WERI-Rb-1 (cell line): ENCODE results near the gene UMODL1.

Source experiments
- DNase-seq: peaks from one replicate; pipeline ENCODE4 v3.0.0-alpha.2; 2020
- H3K27ac ChIP-seq: fragments of 250-450 bp; sonication (Bioruptor Pico); 2 replicates; pipeline ENCODE4 v1.5.1; 2020; ENCODE audit warnings: mild to moderate bottlenecking, moderate library complexity
- H3K27me3 ChIP-seq: fragments of 250-450 bp; sonication (Bioruptor Pico); 2 replicates; pipeline ENCODE4 v1.5.1; 2021; ENCODE audit warnings: mild to moderate bottlenecking, low read depth, moderate library complexity; ENCODE audit not compliant: insufficient read depth, severe bottlenecking
- H3K36me3 ChIP-seq: fragments of 250-450 bp; sonication (Bioruptor Pico); 2 replicates; pipeline ENCODE4 v1.5.1; 2020; ENCODE audit warnings: mild to moderate bottlenecking, moderate library complexity
- H3K4me3 ChIP-seq: 2 replicates; pipeline ENCODE4 v1.5.1; 2011; ENCODE audit warnings: low read depth, mild to moderate bottlenecking, control low read depth, low read length
- H3K9me3 ChIP-seq: fragments of 250-450 bp; sonication (Bioruptor Pico); 2 replicates; pipeline ENCODE4 v1.5.1; 2021; ENCODE audit warnings: mild to moderate bottlenecking, moderate library complexity; ENCODE audit not compliant: severe bottlenecking
- TF ChIP-seq, protein P1 (sequence below): IDR thresholded peaks from 2 replicates; pipeline ENCODE4 v1.5.1; 2011; ENCODE audit warnings: low read depth, mild to moderate bottlenecking, control low read depth, inconsistent platforms, low read length

The UMODL1 gene

DNA sequence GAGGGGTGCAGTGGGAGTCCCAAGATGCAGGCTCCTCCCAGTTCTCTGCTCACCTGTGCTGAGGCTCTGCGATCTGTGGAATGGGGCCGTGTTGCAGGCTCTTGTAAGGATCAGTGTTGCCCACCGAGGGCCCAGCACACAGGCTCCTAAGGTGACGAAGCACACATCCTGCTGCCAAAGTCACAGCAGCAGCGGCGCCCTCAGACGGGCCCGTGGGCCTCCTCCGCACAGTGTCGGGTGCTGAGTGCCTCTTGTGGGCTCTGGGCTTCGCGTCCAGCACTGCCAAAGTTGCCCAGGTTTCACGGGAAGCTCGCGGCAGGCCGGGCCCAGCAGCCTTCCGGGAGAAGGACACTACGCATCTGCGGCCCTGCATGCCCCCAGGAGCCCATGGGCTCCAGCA lies 75.7 kb downstream of the UMODL1 start:
- no peak overlapping the region for H3K27ac ChIP-seq
- TF ChIP-seq, protein P1, sequence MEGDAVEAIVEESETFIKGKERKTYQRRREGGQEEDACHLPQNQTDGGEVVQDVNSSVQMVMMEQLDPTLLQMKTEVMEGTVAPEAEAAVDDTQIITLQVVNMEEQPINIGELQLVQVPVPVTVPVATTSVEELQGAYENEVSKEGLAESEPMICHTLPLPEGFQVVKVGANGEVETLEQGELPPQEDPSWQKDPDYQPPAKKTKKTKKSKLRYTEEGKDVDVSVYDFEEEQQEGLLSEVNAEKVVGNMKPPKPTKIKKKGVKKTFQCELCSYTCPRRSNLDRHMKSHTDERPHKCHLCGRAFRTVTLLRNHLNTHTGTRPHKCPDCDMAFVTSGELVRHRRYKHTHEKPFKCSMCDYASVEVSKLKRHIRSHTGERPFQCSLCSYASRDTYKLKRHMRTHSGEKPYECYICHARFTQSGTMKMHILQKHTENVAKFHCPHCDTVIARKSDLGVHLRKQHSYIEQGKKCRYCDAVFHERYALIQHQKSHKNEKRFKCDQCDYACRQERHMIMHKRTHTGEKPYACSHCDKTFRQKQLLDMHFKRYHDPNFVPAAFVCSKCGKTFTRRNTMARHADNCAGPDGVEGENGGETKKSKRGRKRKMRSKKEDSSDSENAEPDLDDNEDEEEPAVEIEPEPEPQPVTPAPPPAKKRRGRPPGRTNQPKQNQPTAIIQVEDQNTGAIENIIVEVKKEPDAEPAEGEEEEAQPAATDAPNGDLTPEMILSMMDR: no peak
- H3K4me3 ChIP-seq: no peak overlapping the region
- H3K36me3 ChIP-seq: no peaks in the 10 kb centered on the region
- DNase-seq: peak; percentile 12
- no peaks in the 10 kb centered on the region for H3K9me3 ChIP-seq
- H3K27me3 ChIP-seq: no peaks in the 10 kb centered on the region

GRCh38 chr21:42147386-42148020 lies 76.4 kb downstream of the UMODL1 start:
- TF ChIP-seq, protein P1: no peak
- Histone ChIP-seq H3K27ac (peak overlapping the region; percentile 7; the same call in 1 of the 2 replicates), H3K9me3 (no peaks in the 10 kb centered on the region), H3K36me3 (no peaks in the 10 kb centered on the region), H3K4me3 (no peak overlapping the region), H3K27me3 (no peaks in the 10 kb centered on the region)
- peak; percentile 23 for DNase-seq

DNA sequence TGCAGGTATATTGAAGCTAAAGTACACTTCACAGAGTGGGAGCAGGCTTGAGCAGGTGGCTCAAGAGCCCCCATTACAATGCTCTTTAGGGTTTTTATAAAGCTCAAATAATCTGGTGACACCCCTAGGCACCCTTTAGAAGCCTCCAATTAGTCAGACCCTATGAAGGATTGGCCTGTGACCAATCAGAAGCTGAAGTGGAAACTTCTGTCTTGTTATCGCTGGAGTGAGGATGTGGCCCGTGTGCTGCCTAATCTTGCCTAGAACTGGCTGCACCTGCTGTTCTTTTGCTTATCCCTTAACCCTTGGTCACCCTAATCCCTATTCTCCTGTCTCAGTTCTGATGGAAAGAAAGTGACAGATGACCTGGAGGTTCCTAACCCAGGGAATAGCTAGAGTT lies 77.0 kb downstream of the UMODL1 start:
- DNase-seq: peak; percentile 60
- H3K9me3 ChIP-seq: no peaks in the 10 kb centered on the region

GRCh38 chr21:42148584-42148983 lies 77.5 kb downstream of the UMODL1 start:
- TF ChIP-seq, protein P1: no peak
- no peak overlapping the region for H3K4me3 ChIP-seq
- H3K9me3 ChIP-seq: no peaks in the 10 kb centered on the region
- no peak overlapping the region for H3K27ac ChIP-seq
- H3K36me3 ChIP-seq: no peaks in the 10 kb centered on the region
- no peaks in the 10 kb centered on the region for H3K27me3 ChIP-seq
- peak; percentile 50 for DNase-seq

More for the DNA sequence above, 77.0 kb downstream of the UMODL1 start:
- Histone ChIP-seq H3K27me3 (no peaks in the 10 kb centered on the region), H3K4me3 (no peak overlapping the region), H3K27ac (no peak overlapping the region), H3K36me3 (no peaks in the 10 kb centered on the region)
- TF ChIP-seq, protein P1: no peak

- Histone ChIP-seq H3K4me3 (no peak overlapping the region), H3K27ac (no peak overlapping the region), H3K9me3 (no peaks in the 10 kb centered on the region), H3K36me3 (no peaks in the 10 kb centered on the region), H3K27me3 (no peaks in the 10 kb centered on the region)
- TF ChIP-seq, protein P1: no peak
- no peak for DNase-seq
These were observed 78.7 kb downstream of the UMODL1 start for GRCh38 chr21:42149656-42150473.
